Right kidney (tissue), 9 donors: ENCODE measurements around the gene PCDHB5.
"Not testable (repeated sequence)": the region's sequence is repeated elsewhere in the genome, so short reads cannot be mapped to it uniquely, and the experiment has no call there.

Source experiments
- DNase-seq: peaks from one replicate; pipeline ENCODE4 v3.0.0-alpha.2; 2016
- long read RNA-seq, 8 donors: transcript quantifications; one replicate each; lab custom pipeline, GENCODE V29; 2026

Gene PCDHB5
- long read RNA-seq, donor 1, transcript PCDHB5-201 (1 exons, 3,408 nt), result major isoform, 10 of 10 reads
- long read RNA-seq, donor 1, partial matches to known transcripts, result 0 of 10 reads
- long read RNA-seq, donor 1, other reads (novel, unspliced or antisense), result 0 of 10 reads
- long read RNA-seq, donor 2, transcript PCDHB5-201 (1 exons, 3,408 nt), result major isoform, 13 of 13 reads
- long read RNA-seq, donor 2, partial matches to known transcripts, result 0 of 13 reads
- long read RNA-seq, donor 2, other reads (novel, unspliced or antisense), result 0 of 13 reads
- long read RNA-seq, donor 3, transcript PCDHB5-201 (1 exons, 3,408 nt), result major isoform, 7 of 7 reads
- long read RNA-seq, donor 3, partial matches to known transcripts, result 0 of 7 reads
- long read RNA-seq, donor 3, other reads (novel, unspliced or antisense), result 0 of 7 reads
- long read RNA-seq, donor 4, transcript PCDHB5-201 (1 exons, 3,408 nt), result major isoform, 12 of 12 reads
- long read RNA-seq, donor 4, partial matches to known transcripts, result 0 of 12 reads
- long read RNA-seq, donor 4, other reads (novel, unspliced or antisense), result 0 of 12 reads
- long read RNA-seq, donor 5, transcript PCDHB5-201 (1 exons, 3,408 nt), result major isoform, 10 of 10 reads
- long read RNA-seq, donor 5, partial matches to known transcripts, result 0 of 10 reads
- long read RNA-seq, donor 5, other reads (novel, unspliced or antisense), result 0 of 10 reads
- long read RNA-seq, donor 6, transcript PCDHB5-201 (1 exons, 3,408 nt), result major isoform, 10 of 10 reads
- long read RNA-seq, donor 6, partial matches to known transcripts, result 0 of 10 reads
- long read RNA-seq, donor 6, other reads (novel, unspliced or antisense), result 0 of 10 reads
- long read RNA-seq, donor 7, transcript PCDHB5-201 (1 exons, 3,408 nt), result major isoform, 15 of 15 reads
- long read RNA-seq, donor 7, partial matches to known transcripts, result 0 of 15 reads
- long read RNA-seq, donor 7, other reads (novel, unspliced or antisense), result 0 of 15 reads
- long read RNA-seq, donor 8, transcript PCDHB5-201 (1 exons, 3,408 nt), result major isoform, 9 of 9 reads
- long read RNA-seq, donor 8, partial matches to known transcripts, result 0 of 9 reads
- long read RNA-seq, donor 8, other reads (novel, unspliced or antisense), result 0 of 9 reads

- peak; percentile 31 for DNase-seq
Measured at GRCh38 chr5:141135030-141135717, at the start of gene PCDHB5. PCDHB5 (plus strand) TSS chr5:141135206; CDS start chr5:141135435, 229 bp downstream.

GRCh38 chr5:141094481-141095262 lies 40.3 kb upstream of the PCDHB5 start, which contains the start of gene PCDHB2:
PCDHB2 (plus strand) TSS chr5:141094615; CDS start chr5:141094791, 176 bp downstream.
- peak; percentile 31 for DNase-seq

GRCh38 chr5:141095263-141095641 lies 39.8 kb upstream of the PCDHB5 start:
- DNase-seq, result no peak

- DNase-seq, result not testable (repeated sequence)
Measured at GRCh38 chr5:141096181-141096580, 38.8 kb upstream of the PCDHB5 start.

- not testable (repeated sequence) for DNase-seq
Measured at GRCh38 chr5:141096586-141096985, 38.4 kb upstream of the PCDHB5 start.

GRCh38 chr5:141100243-141100805 lies 34.7 kb upstream of the PCDHB5 start, which contains the start of gene PCDHB3:
PCDHB3 (plus strand) TSS chr5:141100473; CDS start chr5:141100650, 177 bp downstream.
- DNase-seq, result peak; percentile 7

GRCh38 chr5:141101059-141101458 lies 33.9 kb upstream of the PCDHB5 start:
- no peak for DNase-seq

GRCh38 chr5:141102070-141102469 lies 32.9 kb upstream of the PCDHB5 start:
- DNase-seq, result not testable (repeated sequence)

- not testable (repeated sequence) for DNase-seq
Measured at GRCh38 chr5:141102471-141102870, 32.5 kb upstream of the PCDHB5 start.

- no peak for DNase-seq
Measured at GRCh38 chr5:141105350-141105749, 29.7 kb upstream of the PCDHB5 start.

GRCh38 chr5:141119250-141119649 lies 15.8 kb upstream of the PCDHB5 start:
- no peak for DNase-seq

- DNase-seq, result no peak
Measured at GRCh38 chr5:141121563-141121962, 13.4 kb upstream of the PCDHB5 start, which contains the start of gene PCDHB4. PCDHB4 (plus strand) TSS chr5:141121818; CDS start chr5:141121999, 181 bp downstream.

GRCh38 chr5:141121985-141122384 lies 13.0 kb upstream of the PCDHB5 start:
- no peak for DNase-seq

- DNase-seq, result not testable (repeated sequence)
Measured at GRCh38 chr5:141123396-141124135, 11.4 kb upstream of the PCDHB5 start.

GRCh38 chr5:141127305-141127704 lies 7.7 kb upstream of the PCDHB5 start:
- no peak for DNase-seq

GRCh38 chr5:141135718-141136266 lies 786 bp downstream of the PCDHB5 start:
- no peak for DNase-seq

- not testable (repeated sequence) for DNase-seq
Measured at GRCh38 chr5:141137346-141137745, 2.3 kb downstream of the PCDHB5 start.

GRCh38 chr5:141149812-141150211 lies 14.8 kb downstream of the PCDHB5 start, which contains the start of gene PCDHB6:
PCDHB6 (plus strand) TSS chr5:141150057; CDS start chr5:141150258, 201 bp downstream.
- DNase-seq, result no peak
